Measurements from ENCODE around the gene SNX18. TPM values are rescaled to one million over a fixed set of nuclear protein-coding genes. Genes with fewer than 3 reads are reported as not detected.

The SNX18 gene
- total and polyA plus RNA-seq, 2 donors (not counting 1 experiment from before 2014, with no cell fraction given), result 10.6 to 31.6 TPM

DNA sequence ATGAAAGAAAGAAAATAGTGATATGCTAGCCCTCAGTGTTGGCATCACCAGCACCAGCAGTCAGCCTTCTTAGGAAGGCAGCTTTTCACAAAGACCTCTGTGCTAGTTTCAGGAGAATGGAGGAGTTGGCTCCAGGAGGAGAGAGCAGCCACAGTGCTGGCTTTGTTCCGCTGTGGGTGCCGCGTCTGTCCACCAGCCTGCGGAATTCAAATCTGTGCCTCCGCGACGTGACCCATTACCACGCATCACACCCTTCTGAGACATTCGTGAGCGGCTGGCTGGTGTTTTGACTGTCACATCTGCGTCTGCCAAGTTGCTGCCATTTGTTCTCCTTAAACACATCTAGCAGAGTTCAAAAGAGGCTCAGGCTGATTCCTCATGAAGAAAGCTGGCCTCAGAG, 34.4 kb downstream of the SNX18 start:
- Mint-ChIP-seq H3K4me1 (peaks cover 4% of the 10 kb centered on the region), H3K27ac (no peak overlapping the region), H3K27me3 (no peaks in the 10 kb centered on the region), H3K4me3 (no peak overlapping the region), H3K9me3 (ENCODE audit: insufficient read depth) (no peaks in the 10 kb centered on the region)
- Histone ChIP-seq H4K20me1 (ENCODE audit: control insufficient read depth, insufficient read depth, low read length, poor library complexity, severe bottlenecking) (peaks cover 33% of the 10 kb centered on the region), H3K9ac (ENCODE audit: low read length) (no peak overlapping the region), H3K27ac (ENCODE audit: low read length in 2 of 2) (no peak overlapping the region), H3K4me3 (ENCODE audit: control extremely low read depth in 1 of 5, extremely low read depth in 1 of 5, insufficient read depth in 1 of 5, low read depth in 2 of 5, low read length in 4 of 5) (no peak overlapping the region), H3K27me3 (replicated peaks in 1 of 4; ENCODE audit: control extremely low read depth in 1 of 4, control insufficient read depth in 3 of 4, insufficient read depth in 4 of 4, low read length in 3 of 4) (no peaks in the 10 kb centered on the region), H3K4me1 (ENCODE audit: control insufficient read depth in 2 of 2, insufficient read depth in 2 of 2, low read length in 2 of 2) (no peaks in the 10 kb centered on the region), H3K4me2 (replicated peaks; ENCODE audit: low read depth, low read length, poor library complexity, severe bottlenecking) (no peak overlapping the region), H2AFZ (ENCODE audit: insufficient read depth, low read depth, low read length, poor library complexity, severe bottlenecking) (no peak overlapping the region), H3K79me2 (ENCODE audit: control insufficient read depth, insufficient read depth, low read length) (peaks cover 15% of the 10 kb centered on the region), H3K36me3 (replicated peaks in 1 of 2; ENCODE audit: control extremely low read depth in 1 of 2, control insufficient read depth in 1 of 2, extremely low read depth in 1 of 2, insufficient read depth in 2 of 2, low read length in 1 of 2) (peaks cover 10 to 18% of the 10 kb centered on the region in 2 experiments), H3K9me3 (ENCODE audit: control extremely low read depth in 1 of 3, control insufficient read depth in 2 of 3, insufficient read depth in 1 of 3, low read length in 2 of 3) (no peaks in the 10 kb centered on the region)
- ATAC-seq (ENCODE audit: low read depth) (no peak), DNase-seq (no peak)
- intact Hi-C loops (cut with micrococcal nuclease), result no loop called here
- ChIA-PET POLR2A (no interaction called here), CTCF (no interaction called here)
- no peak for TF ChIP-seq EZH2 (IDR thresholded peaks at IDR 0.05; ENCODE audit: borderline replicate concordance, insufficient read depth, low read depth, low read length, poor library complexity, severe bottlenecking)
- TF ChIP-seq, protein P1, sequence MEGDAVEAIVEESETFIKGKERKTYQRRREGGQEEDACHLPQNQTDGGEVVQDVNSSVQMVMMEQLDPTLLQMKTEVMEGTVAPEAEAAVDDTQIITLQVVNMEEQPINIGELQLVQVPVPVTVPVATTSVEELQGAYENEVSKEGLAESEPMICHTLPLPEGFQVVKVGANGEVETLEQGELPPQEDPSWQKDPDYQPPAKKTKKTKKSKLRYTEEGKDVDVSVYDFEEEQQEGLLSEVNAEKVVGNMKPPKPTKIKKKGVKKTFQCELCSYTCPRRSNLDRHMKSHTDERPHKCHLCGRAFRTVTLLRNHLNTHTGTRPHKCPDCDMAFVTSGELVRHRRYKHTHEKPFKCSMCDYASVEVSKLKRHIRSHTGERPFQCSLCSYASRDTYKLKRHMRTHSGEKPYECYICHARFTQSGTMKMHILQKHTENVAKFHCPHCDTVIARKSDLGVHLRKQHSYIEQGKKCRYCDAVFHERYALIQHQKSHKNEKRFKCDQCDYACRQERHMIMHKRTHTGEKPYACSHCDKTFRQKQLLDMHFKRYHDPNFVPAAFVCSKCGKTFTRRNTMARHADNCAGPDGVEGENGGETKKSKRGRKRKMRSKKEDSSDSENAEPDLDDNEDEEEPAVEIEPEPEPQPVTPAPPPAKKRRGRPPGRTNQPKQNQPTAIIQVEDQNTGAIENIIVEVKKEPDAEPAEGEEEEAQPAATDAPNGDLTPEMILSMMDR (IDR thresholded peaks at IDR 0.05), result no peak
- 98% methylated on average over 11 of the region's 11 CpGs for WGBS (ENCODE audit: insufficient coverage)

DNA sequence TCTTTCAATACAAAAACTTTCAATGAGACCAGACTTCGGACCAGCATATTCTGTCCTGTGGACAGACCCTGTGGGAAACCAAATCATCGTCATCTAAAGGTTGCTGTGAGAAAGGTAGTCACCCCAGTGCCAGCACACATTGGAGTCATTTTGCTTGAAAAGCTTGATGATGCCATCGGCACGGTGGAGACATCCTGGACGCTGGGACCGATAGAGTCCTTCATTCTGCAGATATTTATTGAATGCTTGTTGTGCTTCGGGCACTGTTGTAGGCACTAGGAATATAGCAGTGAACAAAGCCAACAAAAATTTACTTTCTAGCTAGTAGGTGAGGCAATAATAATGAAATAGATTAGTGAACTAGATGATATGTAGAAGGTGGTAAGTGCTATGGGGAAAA, 34.9 kb downstream of the SNX18 start:
- ATAC-seq (ENCODE audit: low read depth) (no peak), DNase-seq (no peak)
- Mint-ChIP-seq H3K9me3 (ENCODE audit: insufficient read depth) (no peaks in the 10 kb centered on the region), H3K4me1 (peaks cover 2% of the 10 kb centered on the region), H3K27ac (no peak overlapping the region), H3K4me3 (no peak overlapping the region), H3K27me3 (no peaks in the 10 kb centered on the region)
- ChIA-PET POLR2A (no interaction called here), CTCF (interaction anchor here (0.7 kb wide), 1 partner anchor 9 kb away, joined by 3 read pairs; no protein-coding TSS in a partner anchor)
- Histone ChIP-seq H3K27me3 (replicated peaks in 1 of 4; ENCODE audit: control extremely low read depth in 1 of 4, control insufficient read depth in 3 of 4, insufficient read depth in 4 of 4, low read length in 3 of 4) (no peaks in the 10 kb centered on the region), H2AFZ (ENCODE audit: insufficient read depth, low read depth, low read length, poor library complexity, severe bottlenecking) (no peak overlapping the region), H3K9me3 (ENCODE audit: control extremely low read depth in 1 of 3, control insufficient read depth in 2 of 3, insufficient read depth in 1 of 3, low read length in 2 of 3) (no peaks in the 10 kb centered on the region), H3K4me3 (ENCODE audit: control extremely low read depth in 1 of 5, extremely low read depth in 1 of 5, insufficient read depth in 1 of 5, low read depth in 2 of 5, low read length in 4 of 5) (no peak overlapping the region), H3K4me2 (replicated peaks; ENCODE audit: low read depth, low read length, poor library complexity, severe bottlenecking) (no peak overlapping the region), H3K9ac (ENCODE audit: low read length) (no peak overlapping the region), H3K79me2 (ENCODE audit: control insufficient read depth, insufficient read depth, low read length) (peaks cover 14% of the 10 kb centered on the region), H3K27ac (ENCODE audit: low read length in 2 of 2) (no peak overlapping the region), H4K20me1 (ENCODE audit: control insufficient read depth, insufficient read depth, low read length, poor library complexity, severe bottlenecking) (peaks cover 27% of the 10 kb centered on the region), H3K36me3 (replicated peaks in 1 of 2; ENCODE audit: control extremely low read depth in 1 of 2, control insufficient read depth in 1 of 2, extremely low read depth in 1 of 2, insufficient read depth in 2 of 2, low read length in 1 of 2) (peaks cover 7 to 15% of the 10 kb centered on the region in 2 experiments), H3K4me1 (ENCODE audit: control insufficient read depth in 2 of 2, insufficient read depth in 2 of 2, low read length in 2 of 2) (no peaks in the 10 kb centered on the region)
- intact Hi-C loops (cut with micrococcal nuclease), result no loop called here
- 100% methylated on average over 6 of the region's 7 CpGs for WGBS (ENCODE audit: insufficient coverage)
- TF ChIP-seq, protein P1 (IDR thresholded peaks at IDR 0.05), result no peak
- TF ChIP-seq EZH2 (IDR thresholded peaks at IDR 0.05; ENCODE audit: borderline replicate concordance, insufficient read depth, low read depth, low read length, poor library complexity, severe bottlenecking), result no peak
